ENCODE results near the gene NAA10.

NAA10 gene

GRCh38 chrX:153917869-153918268 is 17.0 kb downstream of the NAA10 start:
- no peak for TF ChIP-seq CTCF (IDR thresholded peaks at IDR 0.05)
- H3K4me3 ChIP-seq: no peak overlapping the region
- H3K27ac ChIP-seq: no peak overlapping the region
- DNase-seq (ENCODE audit: low spot score): no peak

- DNase-seq (ENCODE audit: low spot score): no peak
- H3K4me3 ChIP-seq: no peak overlapping the region
- TF ChIP-seq CTCF (IDR thresholded peaks at IDR 0.05): no peak
- H3K27ac ChIP-seq: no peak overlapping the region
These were observed 21.1 kb downstream of the NAA10 start for GRCh38 chrX:153913701-153914100.

GRCh38 chrX:153913211-153913610 is 21.6 kb downstream of the NAA10 start:
- TF ChIP-seq CTCF (IDR thresholded peaks at IDR 0.05): no peak
- DNase-seq (ENCODE audit: low spot score): no peak
- no peak overlapping the region for H3K4me3 ChIP-seq
- H3K27ac ChIP-seq: no peak overlapping the region

- DNase-seq (ENCODE audit: low spot score): no peak
- H3K27ac ChIP-seq: no peak overlapping the region
- TF ChIP-seq CTCF (IDR thresholded peaks at IDR 0.05): no peak
- no peak overlapping the region for H3K4me3 ChIP-seq
These were observed 23.0 kb downstream of the NAA10 start for GRCh38 chrX:153911798-153912197.

- no peak for DNase-seq (ENCODE audit: low spot score)
- no peak overlapping the region for H3K4me3 ChIP-seq
- TF ChIP-seq CTCF (IDR thresholded peaks at IDR 0.05): no peak
- no peak overlapping the region for H3K27ac ChIP-seq
These were observed 24.4 kb downstream of the NAA10 start for GRCh38 chrX:153910446-153910845.

GRCh38 chrX:153909980-153910360 is 24.9 kb downstream of the NAA10 start:
- Histone ChIP-seq H3K27ac (no peak overlapping the region), H3K4me3 (no peak overlapping the region)
- DNase-seq (ENCODE audit: low spot score): no peak
- TF ChIP-seq CTCF (IDR thresholded peaks at IDR 0.05): no peak

GRCh38 chrX:153909024-153909979 is 25.5 kb downstream of the NAA10 start:
- TF ChIP-seq CTCF (IDR thresholded peaks at IDR 0.05): no peak
- Histone ChIP-seq H3K4me3 (no peak overlapping the region), H3K27ac (no peak overlapping the region)
- no peak for DNase-seq (ENCODE audit: low spot score)
